Endodermal cell (in vitro differentiated cells): Measurements from ENCODE around the gene NKD2. TPM values are rescaled to one million over a fixed set of nuclear protein-coding genes. Genes with fewer than 3 reads are reported as not detected.

Experiments
- DNase-seq: peaks from one replicate; pipeline ENCODE4 v3.0.0-alpha.2; 2017
- H3K27ac ChIP-seq: 2 replicates; pipeline ENCODE4 v1.5.1; 2013; ENCODE audit warnings: mild to moderate bottlenecking, low read depth, low read length, moderate library complexity
- H3K27me3 ChIP-seq: 2 replicates; pipeline ENCODE4 v1.6.1; 2013; ENCODE audit warnings: mild to moderate bottlenecking, low read length, moderate library complexity; ENCODE audit not compliant: insufficient read depth, control insufficient read depth, poor library complexity, severe bottlenecking
- H3K36me3 ChIP-seq: 2 replicates; pipeline ENCODE4 v1.7.0; 2013; ENCODE audit warnings: mild to moderate bottlenecking, low read length, moderate library complexity; ENCODE audit not compliant: control insufficient read depth, insufficient read depth
- H3K4me1 ChIP-seq: one replicate; pipeline ENCODE4 v1.7.0; 2013; ENCODE audit warnings: low read length; ENCODE audit not compliant: control insufficient read depth, insufficient read depth
- H3K4me3 ChIP-seq: 2 replicates; pipeline ENCODE4 v1.5.1; 2013; ENCODE audit warnings: mild to moderate bottlenecking, low read length, moderate library complexity
- H3K9ac ChIP-seq: 2 replicates; pipeline ENCODE4 v1.6.1; 2013; ENCODE audit warnings: mild to moderate bottlenecking, low read length, moderate library complexity; ENCODE audit not compliant: poor library complexity, severe bottlenecking; ENCODE audit errors: extremely low read depth
- H3K9me3 ChIP-seq: 2 replicates; pipeline ENCODE4 v1.6.1; 2013; ENCODE audit warnings: mild to moderate bottlenecking, low read length, moderate library complexity; ENCODE audit not compliant: control insufficient read depth
- H3K27ac Mint-ChIP-seq: 2 replicates; pipeline ENCODE4 v1.8.0; 2020; ENCODE audit warnings: mixed read lengths
- H3K27me3 Mint-ChIP-seq: 2 replicates; pipeline ENCODE4 v1.8.0; 2021; ENCODE audit warnings: mild to moderate bottlenecking, mixed read lengths; ENCODE audit not compliant: insufficient read depth
- H3K36me3 Mint-ChIP-seq: 2 replicates; pipeline ENCODE4 v1.8.0; 2020; ENCODE audit warnings: low read depth, mixed read lengths
- H3K4me1 Mint-ChIP-seq: 2 replicates; pipeline ENCODE4 v1.8.0; 2020; ENCODE audit warnings: mixed read lengths
- H3K4me3 Mint-ChIP-seq: 2 replicates; pipeline ENCODE4 v1.8.0; 2020; ENCODE audit warnings: mild to moderate bottlenecking, moderate library complexity, mixed read lengths
- H3K9me3 Mint-ChIP-seq: 2 replicates; pipeline ENCODE4 v1.8.0; 2020; ENCODE audit warnings: mild to moderate bottlenecking, mixed read lengths
- WGBS, 2 experiments: methylation state at CpG; one replicate each; pipeline versions ENCODE4 v1.1.5 to v1.1.7; 2013; ENCODE audit warnings: missing lambda C conversion rate in 2 of 2, mixed read lengths in 1 of 2; ENCODE audit not compliant: insufficient coverage in 1 of 2, insufficient read length in 1 of 2; 5-methylcytosine and 5-hydroxymethylcytosine counted together
- total RNA-seq, 2 donors: library from RNA; stranded (reverse); fragmentation: NEBNext Ultra II Directional in 1 of 2; extraction: Animal tissue kit (Norgen Biotek cat#: 25700) in 1 of 2; gene quantifications; 2 replicates in 1 of 2; 3 replicates in 1 of 2; pipeline ENCODE4 v1.2.1, GENCODE V29; 2021
- TF ChIP-seq, protein P1 (sequence below): fragments of 200-600 bp; sonication (generic); conservative IDR thresholded peaks from 2 replicates; pipeline ENCODE4 v1.5.0; 2021; ENCODE audit warnings: antibody characterized with exemption, mild to moderate bottlenecking

The NKD2 gene
- total RNA-seq, 2 donors from 2014 or later = 11.2 to 13.9 TPM

DNA sequence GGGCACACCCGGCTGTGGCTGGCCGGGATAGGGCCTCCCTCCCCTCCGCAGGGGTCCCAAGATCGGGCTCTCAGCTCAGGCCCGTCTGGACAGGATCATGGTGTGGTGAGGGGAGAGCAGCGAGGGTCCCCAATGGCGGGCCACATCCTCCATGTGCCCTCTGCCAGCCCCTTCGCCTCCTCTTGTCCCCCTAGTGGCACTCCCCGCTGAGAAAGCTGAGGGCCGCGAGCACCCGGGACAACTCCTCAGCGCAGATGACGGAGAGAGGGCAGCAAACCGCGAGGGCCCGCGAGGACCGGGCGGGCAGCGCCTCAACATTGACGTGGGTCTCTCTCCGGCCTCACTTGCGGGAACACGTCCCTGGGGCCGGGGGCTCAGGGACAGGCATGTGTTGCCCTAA is 24.6 kb downstream of the NKD2 start:
- no peak overlapping the region for H3K4me3 ChIP-seq
- H3K4me1 ChIP-seq = no peaks in the 10 kb centered on the region
- H3K27ac Mint-ChIP-seq = no peak overlapping the region
- no peak for DNase-seq
- H3K36me3 Mint-ChIP-seq = peaks cover 6% of the 10 kb centered on the region
- 93 to 97% methylated on average over 17 to 26 of the region's 26 CpGs for WGBS, 2 experiments
- H3K9me3 Mint-ChIP-seq = no peaks in the 10 kb centered on the region
- H3K27ac ChIP-seq = no peak overlapping the region
- no peaks in the 10 kb centered on the region for H3K4me1 Mint-ChIP-seq
- H3K9me3 ChIP-seq = no peaks in the 10 kb centered on the region
- H3K27me3 Mint-ChIP-seq = no peaks in the 10 kb centered on the region
- H3K36me3 ChIP-seq = no peaks in the 10 kb centered on the region
- no peak overlapping the region for H3K9ac ChIP-seq
- H3K27me3 ChIP-seq = no peaks in the 10 kb centered on the region
- TF ChIP-seq, protein P1, sequence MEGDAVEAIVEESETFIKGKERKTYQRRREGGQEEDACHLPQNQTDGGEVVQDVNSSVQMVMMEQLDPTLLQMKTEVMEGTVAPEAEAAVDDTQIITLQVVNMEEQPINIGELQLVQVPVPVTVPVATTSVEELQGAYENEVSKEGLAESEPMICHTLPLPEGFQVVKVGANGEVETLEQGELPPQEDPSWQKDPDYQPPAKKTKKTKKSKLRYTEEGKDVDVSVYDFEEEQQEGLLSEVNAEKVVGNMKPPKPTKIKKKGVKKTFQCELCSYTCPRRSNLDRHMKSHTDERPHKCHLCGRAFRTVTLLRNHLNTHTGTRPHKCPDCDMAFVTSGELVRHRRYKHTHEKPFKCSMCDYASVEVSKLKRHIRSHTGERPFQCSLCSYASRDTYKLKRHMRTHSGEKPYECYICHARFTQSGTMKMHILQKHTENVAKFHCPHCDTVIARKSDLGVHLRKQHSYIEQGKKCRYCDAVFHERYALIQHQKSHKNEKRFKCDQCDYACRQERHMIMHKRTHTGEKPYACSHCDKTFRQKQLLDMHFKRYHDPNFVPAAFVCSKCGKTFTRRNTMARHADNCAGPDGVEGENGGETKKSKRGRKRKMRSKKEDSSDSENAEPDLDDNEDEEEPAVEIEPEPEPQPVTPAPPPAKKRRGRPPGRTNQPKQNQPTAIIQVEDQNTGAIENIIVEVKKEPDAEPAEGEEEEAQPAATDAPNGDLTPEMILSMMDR = no peak
- H3K4me3 Mint-ChIP-seq = no peak overlapping the region

GRCh38 chr5:1033606-1034420 is 25.2 kb downstream of the NKD2 start:
- Mint-ChIP-seq H3K4me1 (no peaks in the 10 kb centered on the region), H3K9me3 (peaks cover 3% of the 10 kb centered on the region), H3K27me3 (no peaks in the 10 kb centered on the region), H3K36me3 (peaks cover 11% of the 10 kb centered on the region), H3K4me3 (no peak overlapping the region), H3K27ac (no peak overlapping the region)
- Histone ChIP-seq H3K9ac (no peak overlapping the region), H3K27ac (no peak overlapping the region), H3K9me3 (no peaks in the 10 kb centered on the region), H3K36me3 (no peaks in the 10 kb centered on the region), H3K4me1 (no peaks in the 10 kb centered on the region), H3K4me3 (no peak overlapping the region), H3K27me3 (no peaks in the 10 kb centered on the region)
- TF ChIP-seq, protein P1 = no peak
- 92 to 98% methylated on average over 18 to 29 of the region's 29 CpGs for WGBS, 2 experiments
- no peak for DNase-seq

DNA sequence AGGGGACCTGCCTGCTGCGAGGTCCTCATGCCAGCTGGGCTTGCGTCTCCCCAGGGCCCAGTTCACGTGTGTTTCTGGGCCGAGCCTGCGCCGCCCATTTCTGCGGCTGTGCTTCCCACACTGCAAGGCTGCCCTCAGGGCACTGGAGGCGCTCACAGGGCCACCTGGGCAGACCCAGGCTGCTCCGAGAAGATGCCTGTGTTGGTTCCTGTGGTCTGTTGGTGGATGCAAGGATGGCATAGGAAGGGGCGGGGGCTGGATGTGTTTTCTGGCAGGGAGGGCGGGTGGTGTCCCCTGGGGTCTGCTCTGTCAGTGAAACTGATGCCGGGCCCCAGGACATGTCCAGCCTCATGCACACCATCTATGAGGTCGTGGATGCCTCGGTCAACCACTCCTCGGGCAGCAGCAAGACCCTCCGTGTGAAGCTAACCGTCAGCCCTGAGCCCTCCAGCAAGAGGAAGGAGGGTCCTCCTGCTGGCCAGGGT is 25.9 kb downstream of the NKD2 start:
- H3K27me3 ChIP-seq = no peaks in the 10 kb centered on the region
- 93 to 99% methylated on average over 8 to 17 of the region's 17 CpGs for WGBS, 2 experiments
- Mint-ChIP-seq H3K36me3 (peaks cover 16% of the 10 kb centered on the region), H3K27me3 (no peaks in the 10 kb centered on the region), H3K4me1 (no peaks in the 10 kb centered on the region), H3K4me3 (no peak overlapping the region), H3K27ac (no peak overlapping the region), H3K9me3 (peaks cover 4% of the 10 kb centered on the region)
- TF ChIP-seq, protein P1 = no peak
- no peak overlapping the region for H3K4me3 ChIP-seq
- no peak overlapping the region for H3K27ac ChIP-seq
- H3K36me3 ChIP-seq = no peaks in the 10 kb centered on the region
- no peak for DNase-seq
- H3K4me1 ChIP-seq = no peaks in the 10 kb centered on the region
- H3K9ac ChIP-seq = no peak overlapping the region
- H3K9me3 ChIP-seq = no peaks in the 10 kb centered on the region
